Activated CD8-positive, alpha-beta memory T cell treated with anti-CD3 and anti-CD28 coated beads for 36 hours (primary cell): ENCODE results near the gene AFDN. TPM values are rescaled to one million over a fixed set of nuclear protein-coding genes. Genes with fewer than 3 reads are reported as not detected.

Experiments
- CTCF ChIA-PET: fragments of 350-600 bp; sonication (Branson Sonifier 250); formaldehyde crosslinking; loops from one replicate; lab custom pipeline; 2021; ENCODE audit warnings: antibody characterized with exemption; lab: Charles Lee
- POLR2A ChIA-PET: fragments of 350-600 bp; sonication (Branson Sonifier 250); formaldehyde crosslinking; loops from one replicate; lab custom pipeline; 2021; ENCODE audit warnings: antibody characterized with exemption; lab: Charles Lee
- total RNA-seq, 2 experiments: library from RNA; stranded (reverse); gene quantifications; one replicate each; pipeline ENCODE4 v1.2.3, GENCODE V29; 2021

AFDN gene
- total RNA-seq, 2 experiments from 2014 or later: 25.5 to 29.6 TPM

DNA sequence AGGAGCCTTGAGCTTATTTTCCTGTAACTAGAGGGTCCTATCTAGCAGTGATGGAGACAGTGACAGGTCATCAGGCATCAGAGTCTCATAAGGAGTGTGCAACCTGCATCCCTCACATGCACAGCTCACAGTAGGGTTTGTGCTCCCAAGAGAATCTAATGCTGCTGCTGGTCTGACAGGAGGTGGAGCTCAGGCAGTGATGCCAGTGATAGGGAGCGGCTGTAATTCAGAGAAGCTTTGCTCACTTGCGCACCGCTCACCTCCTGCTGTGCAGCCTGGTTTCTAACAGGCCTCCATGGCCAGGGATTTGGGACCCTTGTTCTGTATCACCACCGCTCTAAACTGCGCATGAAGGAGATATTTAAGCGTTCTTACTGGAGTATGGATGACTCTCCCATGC, 176.1 kb downstream of the AFDN start:
- ChIA-PET POLR2A (no interaction called here), CTCF (no interaction called here)

- POLR2A ChIA-PET: no interaction called here
- CTCF ChIA-PET: no interaction called here
These were observed 177.3 kb downstream of the AFDN start for GRCh38 chr6:168004023-168004422.

DNA sequence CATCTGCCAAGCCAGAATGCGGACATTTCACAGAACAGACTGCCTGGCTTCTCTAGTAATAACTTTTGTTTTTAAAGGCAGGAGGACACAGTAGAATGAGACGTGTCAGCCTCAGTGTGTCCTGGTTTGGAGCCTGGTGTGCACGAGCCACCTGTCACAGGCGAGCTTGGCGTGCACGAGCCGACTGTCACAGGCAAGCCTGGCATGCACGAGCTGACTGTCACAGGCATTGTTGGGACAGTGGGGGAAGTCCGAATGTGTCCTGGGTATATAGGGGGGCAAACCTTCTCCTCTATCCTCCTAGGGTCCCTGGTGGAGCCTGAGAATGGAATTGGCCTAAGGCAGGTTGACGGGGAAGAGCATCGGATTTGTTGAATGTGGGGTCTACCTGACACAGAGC, 178.2 kb downstream of the AFDN start:
- CTCF ChIA-PET: no interaction called here

DNA sequence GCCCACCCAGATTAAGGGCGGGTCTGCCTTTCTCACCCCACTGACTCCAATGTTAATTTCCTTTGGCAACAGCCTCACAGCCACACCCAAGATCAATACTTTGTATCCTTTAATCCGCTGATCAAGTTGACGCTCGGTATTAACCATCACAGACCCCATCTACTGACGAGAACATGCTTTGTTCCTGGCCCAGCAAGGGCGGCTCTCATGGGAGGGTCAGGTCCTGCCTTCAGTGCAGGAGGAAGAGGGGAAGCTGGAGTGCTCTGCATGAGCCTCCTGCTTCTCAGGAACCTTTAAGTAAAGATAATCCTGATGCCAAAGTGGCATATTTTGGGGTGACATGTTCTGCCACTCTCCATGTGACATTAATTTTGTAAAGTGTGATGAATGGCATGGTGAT, 179.1 kb downstream of the AFDN start:
- ChIA-PET POLR2A (no interaction called here), CTCF (no interaction called here)

More for the DNA sequence above, 178.2 kb downstream of the AFDN start:
- POLR2A ChIA-PET: no interaction called here

DNA sequence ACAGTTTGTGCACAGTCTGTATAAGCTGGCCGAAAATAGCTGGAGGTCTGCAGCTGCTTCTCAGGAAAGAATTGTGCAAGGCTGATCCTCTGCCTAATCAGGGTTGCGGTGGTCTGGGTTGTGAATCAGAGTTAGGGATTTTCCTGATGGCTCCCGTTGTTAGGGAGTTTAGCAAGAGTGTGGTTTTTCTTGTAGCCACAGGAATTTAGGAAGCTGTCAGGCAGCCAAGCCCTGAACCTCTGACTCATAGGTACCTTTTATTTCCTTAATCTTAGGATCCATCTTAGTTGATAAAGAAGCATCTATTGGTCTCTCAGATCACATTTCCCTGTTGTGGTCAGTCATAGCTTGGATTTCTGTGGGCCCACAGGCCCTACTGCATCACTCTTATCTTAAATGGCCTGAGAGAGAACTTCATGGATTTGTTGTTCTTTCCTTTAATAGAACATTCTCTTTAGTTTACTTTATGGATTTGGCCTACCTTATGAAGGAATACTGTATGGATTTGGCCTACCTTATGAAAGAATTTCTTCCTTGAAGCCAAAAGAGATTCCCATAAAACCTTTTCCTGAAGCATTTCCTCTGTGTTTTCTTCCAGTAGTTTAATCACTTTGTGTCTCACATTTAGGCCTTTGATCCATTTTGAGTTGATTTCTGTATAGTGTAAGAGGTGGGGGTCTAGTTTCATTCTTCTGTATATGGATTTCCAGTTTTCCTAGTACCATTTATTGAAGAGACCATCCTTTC, 181.1 kb downstream of the AFDN start:
- POLR2A ChIA-PET: no interaction called here
- CTCF ChIA-PET: no interaction called here

DNA sequence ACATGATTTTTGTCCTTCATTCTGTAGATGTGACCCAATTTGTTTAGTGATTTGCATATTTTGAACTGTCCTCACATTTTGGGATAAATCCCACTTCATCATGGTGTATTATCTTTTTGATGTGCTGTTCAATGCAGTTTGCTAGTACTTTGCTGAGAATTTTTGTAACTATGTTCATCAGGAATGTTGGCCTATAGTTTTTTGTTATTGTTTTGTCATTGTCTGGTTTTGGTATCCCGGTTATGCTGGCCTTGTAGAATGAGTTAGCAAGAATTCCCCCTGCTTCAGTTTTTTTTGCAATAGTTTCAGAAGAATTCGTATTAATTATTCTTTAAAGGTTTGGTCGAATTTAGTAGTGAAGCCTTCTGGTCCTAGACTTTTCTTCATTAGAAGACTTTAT, 182.6 kb downstream of the AFDN start:
- POLR2A ChIA-PET: no interaction called here
- CTCF ChIA-PET: no interaction called here

DNA sequence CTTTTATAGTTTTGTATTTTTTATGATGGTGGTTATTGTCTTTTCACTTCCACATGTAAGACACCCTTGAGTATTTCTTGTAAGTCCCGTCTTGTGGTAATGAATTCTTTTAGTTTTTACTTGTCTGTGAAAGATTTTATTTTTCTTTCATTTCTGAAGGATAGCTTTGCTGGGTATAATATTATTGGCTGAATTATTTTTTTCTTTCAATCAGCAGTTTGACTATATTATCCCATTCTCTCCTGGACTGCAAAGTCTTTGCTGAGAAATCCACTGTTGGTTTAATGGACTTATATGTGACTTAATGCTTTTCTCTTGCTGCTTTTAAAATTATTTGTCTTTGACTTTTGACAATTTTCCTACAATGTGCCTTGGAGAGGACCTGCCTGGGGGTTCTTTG, 184.6 kb downstream of the AFDN start:
- ChIA-PET POLR2A (no interaction called here), CTCF (no interaction called here)

- ChIA-PET POLR2A (no interaction called here), CTCF (no interaction called here)
These were observed 185.9 kb downstream of the AFDN start for GRCh38 chr6:168012431-168013249.

DNA sequence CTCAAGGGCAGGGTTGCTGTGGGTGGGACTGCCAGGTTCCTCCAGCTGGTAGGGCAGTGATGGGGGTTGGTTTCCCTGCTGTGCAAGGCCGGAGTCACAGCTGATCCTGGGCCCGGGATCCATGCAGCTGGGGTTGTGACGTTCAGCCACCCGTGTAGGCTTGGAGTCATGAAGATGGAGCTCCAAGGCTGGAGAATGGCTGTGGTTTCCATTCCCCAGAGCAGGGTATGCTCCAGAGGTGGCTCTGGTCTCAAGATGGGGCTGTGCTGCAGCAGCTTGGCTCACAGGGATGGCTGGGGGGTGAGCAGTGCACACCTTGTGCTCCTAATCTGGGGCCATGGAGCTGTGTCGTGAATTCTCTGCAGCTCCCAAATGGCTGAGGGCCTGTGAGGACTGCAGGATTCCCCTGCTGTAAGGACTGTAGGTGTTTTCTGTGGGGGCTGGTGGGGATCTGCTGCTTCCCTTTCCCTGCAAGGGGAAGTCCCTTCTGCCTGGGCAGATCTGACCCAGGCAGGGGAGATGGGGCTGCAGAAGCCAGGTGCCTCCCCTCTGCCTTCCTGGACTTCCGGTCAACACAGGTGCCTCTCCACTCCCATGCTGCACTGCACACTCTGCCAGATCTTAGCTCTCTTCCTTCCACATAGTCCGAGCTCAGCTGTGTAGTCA, 186.7 kb downstream of the AFDN start:
- ChIA-PET CTCF (no interaction called here), POLR2A (no interaction called here)

DNA sequence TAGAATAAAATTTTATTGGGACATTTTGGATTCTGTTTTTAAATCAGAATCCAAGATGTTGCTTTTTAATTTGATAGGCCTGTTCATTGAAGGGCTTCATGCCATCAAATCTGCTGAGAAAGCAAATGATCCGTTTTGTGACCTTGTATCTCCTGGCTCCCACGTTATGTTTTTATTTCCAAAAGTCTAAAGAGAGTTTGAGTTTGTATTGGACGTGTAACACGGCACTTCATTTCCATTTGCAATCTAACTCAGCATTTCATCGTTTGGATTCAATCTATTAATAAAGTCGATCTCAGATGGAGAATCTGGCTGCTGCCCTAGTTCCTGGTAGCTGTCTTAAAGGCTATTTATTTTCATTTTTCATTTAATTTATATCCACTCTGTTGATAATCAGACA, 187.7 kb downstream of the AFDN start:
- CTCF ChIA-PET: interaction anchor here (0.5 kb wide), 1 partner anchor 132 kb away, joined by 3 read pairs; no protein-coding TSS in a partner anchor
- POLR2A ChIA-PET: no interaction called here

GRCh38 chr6:168015009-168015408, 188.3 kb downstream of the AFDN start:
- POLR2A ChIA-PET: no interaction called here
- CTCF ChIA-PET: interaction anchor here (0.5 kb wide), 1 partner anchor 131 kb away, joined by 3 read pairs; no protein-coding TSS in a partner anchor

- ChIA-PET POLR2A (no interaction called here), CTCF (no interaction called here)
These were observed 188.9 kb downstream of the AFDN start for GRCh38 chr6:168015482-168016175.

DNA sequence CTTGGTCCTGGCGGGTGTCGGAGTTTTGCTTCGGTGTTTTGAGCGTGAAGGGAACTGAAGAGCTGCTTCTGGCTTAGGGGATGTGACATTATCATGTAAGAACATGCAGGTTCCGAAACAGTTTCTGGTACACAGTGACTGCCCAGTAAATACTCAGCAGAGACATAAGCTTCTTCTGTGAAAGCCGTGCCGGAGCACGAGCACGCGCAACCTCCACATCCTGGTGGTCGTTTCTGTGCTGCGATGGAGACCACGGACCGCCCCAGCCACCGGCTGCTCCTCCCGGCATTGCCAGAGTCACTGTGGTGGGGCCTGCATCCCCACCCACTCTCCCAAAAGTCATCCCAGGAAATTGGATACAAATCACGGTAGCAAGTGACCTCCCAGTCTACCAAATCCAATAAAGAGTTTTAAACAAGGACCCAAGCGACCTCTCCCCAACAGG, 189.5 kb downstream of the AFDN start:
- ChIA-PET CTCF (no interaction called here), POLR2A (no interaction called here)

DNA sequence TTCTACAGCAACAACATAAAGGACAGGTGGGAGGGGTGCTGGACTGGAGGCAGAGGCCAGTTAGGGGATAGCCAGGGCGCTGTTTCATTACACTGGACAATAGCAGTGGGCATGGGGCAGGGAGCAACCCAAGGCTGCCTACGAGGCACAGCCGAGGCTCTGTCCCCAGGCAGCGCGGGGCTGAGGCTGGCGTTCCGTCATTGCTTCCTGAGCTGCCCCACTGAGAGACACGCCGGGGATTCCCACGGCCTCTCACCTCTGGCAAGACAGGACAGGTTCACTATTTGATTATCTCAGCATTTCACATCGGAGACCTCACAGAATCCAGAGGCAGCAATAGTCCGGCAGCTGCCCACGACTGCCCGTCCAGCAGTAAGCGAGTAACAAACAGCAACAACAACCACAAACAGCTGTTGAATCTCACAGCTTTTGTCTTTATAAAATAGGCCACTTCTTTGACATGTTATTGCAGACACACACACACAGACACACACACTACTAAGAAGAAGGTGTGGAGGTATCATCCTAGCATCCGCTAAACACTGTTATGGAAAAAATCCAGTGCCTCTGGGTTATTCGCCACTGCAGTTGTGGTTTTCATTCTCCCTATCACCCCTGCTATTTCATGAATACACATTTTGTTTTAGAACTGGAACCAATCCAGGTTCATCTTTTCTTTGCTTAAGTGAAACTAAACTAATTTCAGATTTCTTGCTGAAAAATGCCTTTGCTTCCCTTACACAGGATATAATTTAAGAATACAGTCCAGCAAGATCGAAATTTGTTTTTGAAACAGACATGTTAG, 190.2 kb downstream of the AFDN start:
- ChIA-PET POLR2A (no interaction called here), CTCF (no interaction called here)

DNA sequence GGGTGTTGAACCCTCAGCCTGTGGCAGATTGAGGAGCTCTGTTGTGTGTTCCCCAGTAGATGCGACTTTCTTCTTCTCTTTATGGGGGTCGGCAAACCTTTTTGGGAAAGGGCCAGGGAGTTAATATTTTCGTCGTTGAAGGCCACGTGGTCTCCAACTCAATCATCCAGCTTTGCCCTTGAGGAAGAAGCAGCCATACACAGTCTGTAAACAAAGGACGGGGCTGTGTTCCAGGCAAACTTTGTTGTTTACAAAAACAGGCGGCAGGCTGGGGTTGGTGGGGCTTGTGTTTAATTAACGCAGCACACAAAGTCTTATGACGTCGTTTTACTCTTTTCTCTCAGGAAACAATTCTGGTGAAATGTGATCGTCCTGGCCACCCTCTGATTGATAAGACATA, 190.9 kb downstream of the AFDN start:
- POLR2A ChIA-PET: no interaction called here
- CTCF ChIA-PET: no interaction called here

- POLR2A ChIA-PET: no interaction called here
- CTCF ChIA-PET: no interaction called here
These were observed 192.0 kb downstream of the AFDN start for GRCh38 chr6:168018664-168019063.

GRCh38 chr6:168020242-168020641, 193.5 kb downstream of the AFDN start:
- ChIA-PET CTCF (no interaction called here), POLR2A (no interaction called here)

GRCh38 chr6:168021581-168021980, 194.9 kb downstream of the AFDN start:
- CTCF ChIA-PET: no interaction called here
- POLR2A ChIA-PET: no interaction called here
